ENCODE measurements around the gene SDHAF3. TPM values are rescaled to one million over a fixed set of nuclear protein-coding genes. Genes with fewer than 3 reads are reported as not detected.

Gene SDHAF3
- total RNA-seq, 1 donor from 2014 or later: 10.0 TPM

- no peak for TF ChIP-seq CTCF (IDR thresholded peaks at IDR 0.05)
- Mint-ChIP-seq H3K27me3 (ENCODE audit: unreplicated experiment) (no peaks in the 10 kb centered on the region), H3K4me3 (ENCODE audit: unreplicated experiment) (no peak overlapping the region), H3K4me1 (ENCODE audit: unreplicated experiment) (peaks cover 2% of the 10 kb centered on the region), H3K27ac (ENCODE audit: unreplicated experiment) (no peak overlapping the region), H3K36me3 (ENCODE audit: unreplicated experiment) (peaks cover 3% of the 10 kb centered on the region), H3K9me3 (ENCODE audit: unreplicated experiment) (peaks cover 12% of the 10 kb centered on the region)
- DNase-seq (ENCODE audit: extremely low spot score, unreplicated experiment): no peak
These were observed 9.1 kb downstream of the SDHAF3 start for GRCh38 chr7:97126483-97127171.

- H3K4me1 Mint-ChIP-seq (ENCODE audit: unreplicated experiment): peaks cover 2% of the 10 kb centered on the region
- peaks cover 12% of the 10 kb centered on the region for H3K9me3 Mint-ChIP-seq (ENCODE audit: unreplicated experiment)
- no peak overlapping the region for H3K27ac Mint-ChIP-seq (ENCODE audit: unreplicated experiment)
- TF ChIP-seq CTCF (IDR thresholded peaks at IDR 0.05): no peak
- no peaks in the 10 kb centered on the region for H3K27me3 Mint-ChIP-seq (ENCODE audit: unreplicated experiment)
- peaks cover 3% of the 10 kb centered on the region for H3K36me3 Mint-ChIP-seq (ENCODE audit: unreplicated experiment)
- no peak for DNase-seq (ENCODE audit: extremely low spot score, unreplicated experiment)
- H3K4me3 Mint-ChIP-seq (ENCODE audit: unreplicated experiment): no peak overlapping the region
These were observed 11.2 kb downstream of the SDHAF3 start for GRCh38 chr7:97128736-97129135.

GRCh38 chr7:97130417-97131139, 13.1 kb downstream of the SDHAF3 start:
- Mint-ChIP-seq H3K4me3 (ENCODE audit: unreplicated experiment) (no peak overlapping the region), H3K27me3 (ENCODE audit: unreplicated experiment) (no peaks in the 10 kb centered on the region), H3K9me3 (ENCODE audit: unreplicated experiment) (peaks cover under 1% of the 10 kb centered on the region), H3K36me3 (ENCODE audit: unreplicated experiment) (no peaks in the 10 kb centered on the region), H3K27ac (ENCODE audit: unreplicated experiment) (no peak overlapping the region), H3K4me1 (ENCODE audit: unreplicated experiment) (peaks cover 2% of the 10 kb centered on the region)
- DNase-seq (ENCODE audit: extremely low spot score, unreplicated experiment): no peak
- no peak for TF ChIP-seq CTCF (IDR thresholded peaks at IDR 0.05)

- Mint-ChIP-seq H3K27ac (ENCODE audit: unreplicated experiment) (no peak overlapping the region), H3K36me3 (ENCODE audit: unreplicated experiment) (no peaks in the 10 kb centered on the region), H3K27me3 (ENCODE audit: unreplicated experiment) (no peaks in the 10 kb centered on the region), H3K9me3 (ENCODE audit: unreplicated experiment) (no peaks in the 10 kb centered on the region), H3K4me3 (ENCODE audit: unreplicated experiment) (no peak overlapping the region), H3K4me1 (ENCODE audit: unreplicated experiment) (peaks cover 2% of the 10 kb centered on the region)
- DNase-seq (ENCODE audit: extremely low spot score, unreplicated experiment): no peak
- no peak for TF ChIP-seq CTCF (IDR thresholded peaks at IDR 0.05)
These were observed 15.7 kb downstream of the SDHAF3 start for GRCh38 chr7:97133159-97133558.

GRCh38 chr7:97138830-97139229, 21.3 kb downstream of the SDHAF3 start:
- no peak for TF ChIP-seq CTCF (IDR thresholded peaks at IDR 0.05)
- H3K4me3 Mint-ChIP-seq (ENCODE audit: unreplicated experiment): no peak overlapping the region
- H3K36me3 Mint-ChIP-seq (ENCODE audit: unreplicated experiment): peaks cover 9% of the 10 kb centered on the region
- H3K27ac Mint-ChIP-seq (ENCODE audit: unreplicated experiment): no peak overlapping the region
- H3K4me1 Mint-ChIP-seq (ENCODE audit: unreplicated experiment): no peaks in the 10 kb centered on the region
- H3K9me3 Mint-ChIP-seq (ENCODE audit: unreplicated experiment): no peaks in the 10 kb centered on the region
- no peak for DNase-seq (ENCODE audit: extremely low spot score, unreplicated experiment)
- H3K27me3 Mint-ChIP-seq (ENCODE audit: unreplicated experiment): no peaks in the 10 kb centered on the region
